ENCODE data around the gene NUAK1. TPM values are rescaled to one million over a fixed set of nuclear protein-coding genes. Genes with fewer than 3 reads are reported as not detected.

Gene NUAK1
- total and polyA plus RNA-seq, 2 donors (not counting 1 experiment from before 2014, with no cell fraction given): 5.1 to 20.7 TPM

DNA sequence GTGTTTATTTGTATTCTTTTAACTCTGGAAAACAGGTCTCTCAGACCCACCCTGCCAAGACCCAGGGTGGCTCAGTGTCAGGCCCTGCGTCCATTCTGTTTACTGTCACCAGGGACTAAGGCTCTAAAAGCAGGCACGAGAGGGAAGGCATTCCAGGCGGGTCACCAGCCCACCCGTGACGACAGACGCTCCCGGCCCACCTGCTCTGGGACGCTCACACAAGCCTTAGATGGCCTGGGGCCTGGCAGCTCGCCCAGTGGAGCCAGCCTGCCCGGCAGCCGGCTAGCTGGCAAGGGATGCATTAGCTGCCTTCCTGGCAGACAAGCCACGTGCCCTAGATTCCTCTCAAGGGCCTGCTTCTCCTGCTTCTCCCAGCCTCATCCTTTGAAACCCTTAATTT is 9.2 kb upstream of the NUAK1 start:
- Histone ChIP-seq H4K20me1 (ENCODE audit: control insufficient read depth, extremely low read depth, insufficient read depth, low read length) (no peaks in the 10 kb centered on the region), H3K9ac (ENCODE audit: insufficient read depth, low read length) (no peak overlapping the region), H3K4me2 (ENCODE audit: extremely low read depth, insufficient read depth, low read length) (no peak overlapping the region), H3K27me3 (ENCODE audit: control insufficient read depth, insufficient read depth, low read length) (no peaks in the 10 kb centered on the region), H3K79me2 (ENCODE audit: control insufficient read depth, insufficient read depth, low read length) (no peaks in the 10 kb centered on the region), H3K27ac (ENCODE audit: insufficient read depth, low read length) (no peak overlapping the region), H3K9me3 (ENCODE audit: control insufficient read depth, insufficient read depth, low read depth, low read length) (no peaks in the 10 kb centered on the region), H3K4me3 (replicated peaks in 1 of 4; ENCODE audit: control extremely low read depth in 1 of 4, insufficient read depth in 1 of 4, low read depth in 3 of 4, low read length in 4 of 4) (no peak overlapping the region), H3K4me1 (ENCODE audit: control insufficient read depth, extremely low read depth, insufficient read depth, low read length) (no peaks in the 10 kb centered on the region), H3K36me3 (ENCODE audit: control insufficient read depth, insufficient read depth, low read length) (no peaks in the 10 kb centered on the region), H2AFZ (ENCODE audit: low read length) (no peak overlapping the region)
- DNase-seq (ENCODE audit: low read depth in 2 of 2): no peak
- TF ChIP-seq CTCF (conservative IDR thresholded peaks at IDR 0.05 in 1 of 2, IDR thresholded peaks at IDR 0.05 in 1 of 2; ENCODE audit: low read depth in 1 of 2, low read length in 2 of 2): no peak
- TF ChIP-seq EZH2 (IDR thresholded peaks at IDR 0.05; ENCODE audit: low read length, missing control alignments): no peak

- no peak overlapping the region for H2AFZ ChIP-seq (ENCODE audit: low read length)
These were observed 8.2 kb upstream of the NUAK1 start for GRCh38 chr12:106146987-106147386.

More at GRCh38 chr12:106146987-106147386, 8.2 kb upstream of the NUAK1 start:
- DNase-seq (ENCODE audit: low read depth in 2 of 2): no peak
- no peaks in the 10 kb centered on the region for H4K20me1 ChIP-seq (ENCODE audit: control insufficient read depth, extremely low read depth, insufficient read depth, low read length)
- H3K4me3 ChIP-seq (replicated peaks in 1 of 4; ENCODE audit: control extremely low read depth in 1 of 4, insufficient read depth in 1 of 4, low read depth in 3 of 4, low read length in 4 of 4): no peak overlapping the region
- no peak for TF ChIP-seq EZH2 (IDR thresholded peaks at IDR 0.05; ENCODE audit: low read length, missing control alignments)
- TF ChIP-seq CTCF (conservative IDR thresholded peaks at IDR 0.05 in 1 of 2, IDR thresholded peaks at IDR 0.05 in 1 of 2; ENCODE audit: low read depth in 1 of 2, low read length in 2 of 2): no peak
- no peaks in the 10 kb centered on the region for H3K36me3 ChIP-seq (ENCODE audit: control insufficient read depth, insufficient read depth, low read length)
- H3K27ac ChIP-seq (ENCODE audit: insufficient read depth, low read length): no peak overlapping the region
- no peak overlapping the region for H3K9ac ChIP-seq (ENCODE audit: insufficient read depth, low read length)
- no peaks in the 10 kb centered on the region for H3K4me1 ChIP-seq (ENCODE audit: control insufficient read depth, extremely low read depth, insufficient read depth, low read length)
- no peaks in the 10 kb centered on the region for H3K9me3 ChIP-seq (ENCODE audit: control insufficient read depth, insufficient read depth, low read depth, low read length)
- no peaks in the 10 kb centered on the region for H3K27me3 ChIP-seq (ENCODE audit: control insufficient read depth, insufficient read depth, low read length)
- H3K4me2 ChIP-seq (ENCODE audit: extremely low read depth, insufficient read depth, low read length): no peak overlapping the region
- H3K79me2 ChIP-seq (ENCODE audit: control insufficient read depth, insufficient read depth, low read length): no peaks in the 10 kb centered on the region
